Hepatocyte (in vitro differentiated cells): ENCODE results near the gene SMARCB1. TPM values are rescaled to one million over a fixed set of nuclear protein-coding genes. Genes with fewer than 3 reads are reported as not detected.
A peak's percentile ranks its signal among the peaks of the same experiment; 100 is the strongest.

Source experiments
- DNase-seq: peaks from one replicate; pipeline ENCODE4 v3.0.0-alpha.2; 2016; ENCODE audit warnings: low spot score
- H2AFZ ChIP-seq: fragments of 200-600 bp; sonication (generic); 2 replicates; pipeline ENCODE4 v1.6.0; 2016; ENCODE audit warnings: antibody characterized with exemption, mild to moderate bottlenecking
- H3K27ac ChIP-seq: fragments of 200-600 bp; sonication (generic); 2 replicates; pipeline ENCODE4 v1.5.1; 2016; ENCODE audit warnings: mild to moderate bottlenecking
- H3K27me3 ChIP-seq: fragments of 200-600 bp; sonication (generic); 2 replicates; pipeline ENCODE4 v1.6.1; 2016
- H3K36me3 ChIP-seq: fragments of 200-600 bp; sonication (generic); replicated peaks from 2 replicates; pipeline ENCODE4 v1.5.1; 2016; ENCODE audit warnings: low read depth; ENCODE audit not compliant: insufficient read depth
- H3K4me1 ChIP-seq: fragments of 200-600 bp; sonication (generic); 2 replicates; pipeline ENCODE4 v1.5.1; 2016; ENCODE audit warnings: mild to moderate bottlenecking, moderate library complexity; ENCODE audit not compliant: insufficient read depth
- H3K4me2 ChIP-seq: fragments of 200-600 bp; sonication (generic); 2 replicates; pipeline ENCODE4 v1.6.0; 2016
- H3K4me3 ChIP-seq: fragments of 200-600 bp; sonication (generic); 2 replicates; pipeline ENCODE4 v1.5.1; 2016; ENCODE audit warnings: mild to moderate bottlenecking
- H3K79me2 ChIP-seq: fragments of 200-600 bp; sonication (generic); 2 replicates; pipeline ENCODE4 v1.6.0; 2017; ENCODE audit warnings: mild to moderate bottlenecking
- H3K9me2 ChIP-seq: fragments of 200-600 bp; sonication (generic); replicated peaks from 2 replicates; pipeline ENCODE4 v1.6.0; 2017; ENCODE audit warnings: mild to moderate bottlenecking; ENCODE audit not compliant: insufficient read depth
- H3K9me3 ChIP-seq: fragments of 200-600 bp; sonication (generic); 2 replicates; pipeline ENCODE4 v1.5.1; 2016; ENCODE audit warnings: low read depth, mild to moderate bottlenecking
- H4K20me1 ChIP-seq: fragments of 200-600 bp; sonication (generic); 2 replicates; pipeline ENCODE4 v1.6.0; 2016; ENCODE audit warnings: mild to moderate bottlenecking; ENCODE audit not compliant: insufficient read depth, poor library complexity, severe bottlenecking
- EZH2 ChIP-seq: fragments of 200-600 bp; sonication (generic); IDR thresholded peaks from 2 replicates; pipeline ENCODE4 v1.6.1; 2016; ENCODE audit warnings: antibody characterized with exemption, mild to moderate bottlenecking, borderline replicate concordance
- EZH2phosphoT487 ChIP-seq: fragments of 200-600 bp; sonication (generic); IDR thresholded peaks from one replicate; pipeline ENCODE4 v1.6.1; 2018; ENCODE audit warnings: antibody characterized with exemption, mild to moderate bottlenecking, low read depth, moderate library complexity; ENCODE audit not compliant: unreplicated experiment, severe bottlenecking
- WGBS: methylation state at CpG from one replicate; pipeline ENCODE4 v1.1.6; 2016; ENCODE audit warnings: low lambda C conversion rate; ENCODE audit errors: missing lambda C conversion rate; 5-methylcytosine and 5-hydroxymethylcytosine counted together
- polyA plus RNA-seq: library from polyadenylated mRNA; unstranded; fragments of >200 nt; fragmentation: Nextera tagmentation; extraction: Ambion mirVana; gene quantifications from 2 replicates; pipeline ENCODE4 v1.2.1, GENCODE V29; 2016
- total RNA-seq: library from RNA; depleted of rRNA; stranded (reverse); fragments of >200 nt; gene quantifications from 2 replicates; pipeline ENCODE4 v1.2.3, GENCODE V29; 2014
- TF ChIP-seq, protein P1 (sequence below): fragments of 200-600 bp; sonication (generic); IDR thresholded peaks from 2 replicates; pipeline ENCODE4 v1.5.1; 2016; ENCODE audit warnings: antibody characterized with exemption, mild to moderate bottlenecking; ENCODE audit not compliant: poor library complexity

SMARCB1 gene
- total and polyA plus RNA-seq, 2 experiments from 2014 or later = 84.3 to 120 TPM

DNA sequence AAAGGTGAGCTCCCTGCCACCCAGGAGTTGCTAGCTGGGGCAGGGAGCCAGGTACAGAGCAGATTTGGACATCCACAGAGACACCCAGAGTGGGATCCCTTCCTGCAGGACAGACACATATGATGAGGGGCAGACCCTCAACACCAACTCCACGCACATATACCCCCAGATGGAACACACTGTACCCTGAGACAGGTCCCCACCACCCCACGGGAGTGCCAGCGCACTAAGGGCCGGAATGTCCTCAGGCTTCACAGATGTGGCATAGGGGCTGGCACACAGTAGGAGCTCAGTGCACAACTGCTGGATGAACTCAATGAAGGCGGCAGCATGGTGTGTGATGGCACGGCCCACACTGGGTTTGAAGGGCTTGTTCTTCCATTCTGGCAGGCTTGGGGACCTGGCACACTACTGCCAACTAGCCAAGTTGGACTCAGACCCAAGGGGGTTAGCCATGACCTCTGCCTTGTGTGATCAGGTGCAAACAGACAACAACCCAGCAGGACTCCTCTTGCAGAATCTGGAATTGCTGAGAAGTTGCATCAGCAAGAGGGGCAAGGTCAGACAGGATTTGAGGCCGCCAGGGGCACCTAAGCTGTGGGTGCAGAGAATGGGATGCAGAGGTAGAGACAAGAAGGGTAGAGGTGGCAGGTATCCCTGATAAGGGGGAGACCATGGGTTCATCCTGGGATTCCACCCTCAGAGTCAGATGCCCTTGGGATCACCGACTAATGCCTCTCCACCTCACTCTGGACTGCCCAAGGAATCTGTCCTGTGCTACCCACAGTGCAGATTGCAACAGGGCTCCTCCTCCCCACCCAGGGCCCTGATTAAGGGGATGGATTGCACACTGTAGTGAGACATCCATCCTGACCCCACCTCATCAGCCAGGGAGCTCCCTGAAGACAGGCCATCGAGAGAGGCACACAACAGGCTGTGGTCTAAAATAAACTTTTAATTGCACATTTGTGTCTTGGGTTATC lies 21.6 kb upstream of the SMARCB1 start:
- no peak overlapping the region for H2AFZ ChIP-seq
- H3K4me1 ChIP-seq = peaks cover 19% of the 10 kb centered on the region
- H3K27me3 ChIP-seq = no peaks in the 10 kb centered on the region
- no peak overlapping the region for H3K4me2 ChIP-seq
- H3K36me3 ChIP-seq = no peaks in the 10 kb centered on the region
- DNase-seq = no peak
- TF ChIP-seq, protein P1, sequence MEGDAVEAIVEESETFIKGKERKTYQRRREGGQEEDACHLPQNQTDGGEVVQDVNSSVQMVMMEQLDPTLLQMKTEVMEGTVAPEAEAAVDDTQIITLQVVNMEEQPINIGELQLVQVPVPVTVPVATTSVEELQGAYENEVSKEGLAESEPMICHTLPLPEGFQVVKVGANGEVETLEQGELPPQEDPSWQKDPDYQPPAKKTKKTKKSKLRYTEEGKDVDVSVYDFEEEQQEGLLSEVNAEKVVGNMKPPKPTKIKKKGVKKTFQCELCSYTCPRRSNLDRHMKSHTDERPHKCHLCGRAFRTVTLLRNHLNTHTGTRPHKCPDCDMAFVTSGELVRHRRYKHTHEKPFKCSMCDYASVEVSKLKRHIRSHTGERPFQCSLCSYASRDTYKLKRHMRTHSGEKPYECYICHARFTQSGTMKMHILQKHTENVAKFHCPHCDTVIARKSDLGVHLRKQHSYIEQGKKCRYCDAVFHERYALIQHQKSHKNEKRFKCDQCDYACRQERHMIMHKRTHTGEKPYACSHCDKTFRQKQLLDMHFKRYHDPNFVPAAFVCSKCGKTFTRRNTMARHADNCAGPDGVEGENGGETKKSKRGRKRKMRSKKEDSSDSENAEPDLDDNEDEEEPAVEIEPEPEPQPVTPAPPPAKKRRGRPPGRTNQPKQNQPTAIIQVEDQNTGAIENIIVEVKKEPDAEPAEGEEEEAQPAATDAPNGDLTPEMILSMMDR = no peak
- TF ChIP-seq EZH2phosphoT487 = no peak
- TF ChIP-seq EZH2 = no peak
- H3K9me2 ChIP-seq = no peaks in the 10 kb centered on the region
- 92% methylated on average over 9 of the region's 9 CpGs for WGBS
- H3K9me3 ChIP-seq = no peaks in the 10 kb centered on the region
- no peak overlapping the region for H3K4me3 ChIP-seq
- H3K79me2 ChIP-seq = peaks cover 2% of the 10 kb centered on the region
- no peak overlapping the region for H3K27ac ChIP-seq
- H4K20me1 ChIP-seq = no peaks in the 10 kb centered on the region

DNA sequence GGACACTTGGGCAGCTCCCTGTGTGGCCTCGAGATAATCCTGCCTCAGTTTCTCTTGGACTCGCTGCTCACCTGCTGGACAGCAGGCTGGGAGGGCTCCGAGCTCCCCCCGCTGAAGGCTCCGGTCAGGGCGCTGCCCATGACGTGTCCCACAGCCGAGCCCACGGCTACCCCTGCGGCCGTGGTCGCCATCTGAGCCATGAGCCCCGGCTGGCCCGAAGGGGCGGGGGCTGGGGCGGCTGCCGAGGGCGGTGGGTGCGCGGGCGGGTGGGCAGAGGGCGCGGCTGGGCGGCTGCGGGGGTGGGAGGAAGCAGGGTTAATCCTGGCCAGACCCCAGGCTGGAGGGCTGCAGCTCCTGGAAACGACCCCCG lies 19.5 kb upstream of the SMARCB1 start:
- Histone ChIP-seq H3K4me2 (peak overlapping the region; percentile 99), H3K27ac (peak overlapping the region; percentile 86), H3K36me3 (no peaks in the 10 kb centered on the region), H3K4me1 (peaks cover 23% of the 10 kb centered on the region), H3K9me2 (no peaks in the 10 kb centered on the region), H3K9me3 (no peaks in the 10 kb centered on the region), H3K79me2 (peaks cover 2% of the 10 kb centered on the region), H3K4me3 (peak overlapping the region; percentile 85), H4K20me1 (no peaks in the 10 kb centered on the region), H2AFZ (peak overlapping the region; percentile 99), H3K27me3 (no peaks in the 10 kb centered on the region)
- no peak for DNase-seq
- TF ChIP-seq EZH2phosphoT487 (no peak), EZH2 (no peak)
- TF ChIP-seq, protein P1 = no peak
- 10% methylated on average over 13 of the region's 27 CpGs for WGBS

DNA sequence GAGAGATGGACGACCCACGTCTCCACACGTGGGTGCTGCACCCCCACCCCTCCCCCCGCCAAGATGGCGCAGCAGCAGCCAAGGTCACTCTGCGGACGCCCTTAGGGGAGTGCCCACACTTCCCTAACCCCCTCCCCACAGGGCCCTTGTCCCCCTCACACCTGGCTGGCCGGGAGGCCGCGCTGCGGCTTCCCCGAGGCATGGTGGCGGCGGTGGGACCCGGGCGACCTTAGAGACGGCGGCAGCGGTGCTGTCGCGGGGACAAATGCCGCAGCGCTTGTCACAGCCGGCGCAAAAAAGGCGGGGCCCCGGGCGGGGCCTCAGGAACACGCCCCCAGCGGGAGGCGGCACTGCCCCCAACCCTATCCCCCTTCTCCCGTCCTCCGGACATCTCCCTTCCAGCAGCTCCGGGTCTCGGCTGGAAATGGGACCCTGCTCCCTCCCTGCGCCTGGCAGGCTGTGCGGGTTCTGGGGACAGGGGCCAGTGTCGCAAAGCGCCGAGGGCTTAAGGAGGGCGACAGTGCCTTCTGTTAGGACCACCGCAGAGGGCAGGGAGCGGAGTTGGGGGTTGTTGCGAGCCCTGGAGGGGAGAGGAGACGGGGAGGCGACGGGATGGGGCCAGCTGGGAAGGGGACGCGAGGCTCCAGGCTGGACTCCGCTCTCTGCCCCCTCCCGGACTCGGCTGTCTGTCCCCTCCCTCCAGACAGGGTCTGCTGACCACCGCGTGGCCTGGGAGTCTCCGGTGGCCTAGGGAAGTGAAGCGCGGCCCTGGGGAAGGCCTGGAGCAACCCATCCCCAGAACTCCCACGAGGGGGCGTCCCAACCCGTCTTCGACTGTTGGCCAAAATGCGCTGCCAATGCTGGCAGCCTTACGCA lies 18.9 kb upstream of the SMARCB1 start, which contains the start of gene CHCHD10:
CHCHD10 (minus strand) TSS at position 300 of the 876 bp plus-strand sequence; CDS start at position 202, 98 bp downstream.
- Histone ChIP-seq H3K9me2 (no peaks in the 10 kb centered on the region), H3K4me3 (peak within 1 kb of the TSS; percentile 85), H3K4me1 (peaks cover 22% of the 10 kb centered on the region), H3K4me2 (peak within 1 kb of the TSS; percentile 99), H3K9me3 (no peaks in the 10 kb centered on the region), H3K79me2 (peaks cover 2% of the 10 kb centered on the region), H3K27ac (peak within 1 kb of the TSS; percentile 86), H3K36me3 (no peaks in the 10 kb centered on the region), H4K20me1 (no peaks in the 10 kb centered on the region), H2AFZ (peak within 1 kb of the TSS; percentile 99), H3K27me3 (no peaks in the 10 kb centered on the region)
- TF ChIP-seq EZH2 = no peak
- TF ChIP-seq, protein P1 = peak; percentile 81
- WGBS = 2% methylated on average over 39 of the region's 63 CpGs
- DNase-seq = peak; percentile 91
